GM12891 (cell line): ENCODE data around the gene UCKL1.

Source experiments
- POLR2A ChIP-seq: IDR thresholded peaks from 2 replicates; pipeline ENCODE4 v1.6.1; 2011; ENCODE audit warnings: low read depth, low read length, control low read depth
- POLR2AphosphoS5 ChIP-seq: IDR thresholded peaks from 2 replicates; pipeline ENCODE4 v1.6.1; 2011; ENCODE audit warnings: low read depth, low read length, control low read depth
- POU2F2 ChIP-seq: IDR thresholded peaks from 2 replicates; pipeline ENCODE4 v1.6.1; 2011; ENCODE audit warnings: low read depth, mild to moderate bottlenecking, control low read depth, low read length, moderate library complexity
- SPI1 ChIP-seq: IDR thresholded peaks from 2 replicates; pipeline ENCODE4 v1.6.1; 2011; ENCODE audit warnings: low read depth, low read length, control low read depth
- TAF1 ChIP-seq: IDR thresholded peaks from 2 replicates; pipeline ENCODE4 v1.6.1; 2011; ENCODE audit warnings: low read depth, low read length, control low read depth

DNA sequence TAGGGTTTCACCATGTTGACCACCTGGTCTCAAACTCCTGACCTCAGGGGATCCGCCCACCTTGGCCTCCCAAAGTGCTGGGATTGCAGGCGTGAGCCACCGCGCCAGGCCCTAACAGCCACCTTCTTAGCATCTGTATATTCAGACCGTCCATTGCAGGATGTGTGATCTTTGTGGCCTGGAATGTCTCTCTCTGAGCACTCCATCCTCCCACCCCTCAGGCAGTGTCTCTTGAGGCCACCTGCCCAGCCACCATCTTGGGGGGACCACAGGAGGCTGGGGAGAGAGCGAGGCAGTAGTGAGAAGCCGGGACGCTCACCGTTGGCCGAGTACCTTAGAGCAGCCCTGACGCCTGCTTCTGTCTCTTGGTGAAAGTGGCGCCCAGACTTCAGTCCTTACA is 42.4 kb downstream of the UCKL1 start:
- TF ChIP-seq TAF1 = no peak
- no peak for TF ChIP-seq POLR2AphosphoS5
- no peak for TF ChIP-seq POLR2A
- TF ChIP-seq SPI1 = no peak
- no peak for TF ChIP-seq POU2F2
